Fibroblast of the aortic adventitia (primary cell): ENCODE measurements around the gene WDR70. TPM values are rescaled to one million over a fixed set of nuclear protein-coding genes. Genes with fewer than 3 reads are reported as not detected.
"Not testable (repeated sequence)": the region's sequence is repeated elsewhere in the genome, so short reads cannot be mapped to it uniquely, and the experiment has no call there.

Experiments
- DNase-seq: peaks from one replicate; pipeline ENCODE4 v3.0.0-alpha.2; 2010; ENCODE audit warnings: low read depth
- H3K4me3 ChIP-seq: 2 replicates; pipeline ENCODE4 v1.5.1; 2011; ENCODE audit warnings: low read depth, mild to moderate bottlenecking, control low read depth, low read length, moderate library complexity
- CTCF ChIP-seq: IDR thresholded peaks from 2 replicates; pipeline ENCODE4 v1.5.1; 2011; ENCODE audit warnings: mild to moderate bottlenecking, low read length, control low read depth, inconsistent platforms; ENCODE audit not compliant: insufficient read depth
- total RNA-seq: library from RNA; depleted of rRNA; stranded (reverse); fragments of >200 nt; gene quantifications from 2 replicates; pipeline ENCODE4 v1.2.3, GENCODE V29; 2012; ENCODE audit warnings: low replicate concordance

WDR70 gene
- total RNA-seq, 1 donor = 24.6 TPM

GRCh38 chr5:37464581-37464980 is 85.5 kb downstream of the WDR70 start:
- peak; percentile 22 for DNase-seq
- H3K4me3 ChIP-seq = not testable (repeated sequence)
- TF ChIP-seq CTCF = peak; percentile 14

DNA sequence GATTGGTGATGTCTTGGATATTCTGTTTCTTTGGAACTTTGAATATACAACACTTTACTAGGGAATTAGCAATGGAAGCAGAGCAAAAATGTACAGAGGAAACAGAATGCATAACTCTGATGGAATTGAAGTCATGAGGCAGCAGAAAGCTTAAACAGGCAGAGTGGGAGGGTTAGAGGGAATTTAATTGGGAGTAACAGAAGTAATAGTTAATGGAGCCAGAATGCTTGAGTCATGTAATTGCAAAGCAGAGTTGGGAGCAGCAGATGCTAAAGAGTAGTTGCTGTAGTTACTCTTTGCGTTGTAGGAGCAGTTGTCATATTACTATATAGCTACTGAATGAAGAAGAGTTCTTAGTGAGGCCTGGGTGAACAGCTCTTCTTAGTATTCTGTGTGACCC is 90.3 kb downstream of the WDR70 start:
- not testable (repeated sequence) for H3K4me3 ChIP-seq, DNase-seq

GRCh38 chr5:37471666-37472197 is 92.6 kb downstream of the WDR70 start:
- no peak for DNase-seq
- no peak overlapping the region for H3K4me3 ChIP-seq
- TF ChIP-seq CTCF = no peak

DNA sequence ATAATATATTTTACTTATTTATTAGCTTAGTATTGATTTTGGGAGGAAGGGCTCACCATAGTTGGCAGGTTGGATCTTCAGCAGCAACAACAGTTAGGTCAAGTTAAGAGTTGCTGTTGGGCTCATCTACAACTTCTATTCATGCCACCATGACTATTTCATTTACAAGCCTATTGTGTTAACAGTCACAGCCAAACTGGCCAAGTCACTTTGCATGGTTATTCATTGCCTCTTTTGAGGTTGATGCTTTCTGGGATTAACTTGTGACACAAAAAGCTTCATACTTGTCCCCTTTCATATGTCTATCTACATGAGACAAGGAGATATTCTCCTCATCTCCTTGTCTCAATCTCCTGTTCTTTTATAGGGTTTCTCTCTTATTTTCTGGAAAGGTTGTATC is 98.3 kb downstream of the WDR70 start:
- no peak for DNase-seq
- TF ChIP-seq CTCF = no peak
- H3K4me3 ChIP-seq = no peak overlapping the region

- no peak for TF ChIP-seq CTCF
- H3K4me3 ChIP-seq = no peak overlapping the region
- DNase-seq = no peak
Observed at GRCh38 chr5:37478121-37478894, 99.2 kb downstream of the WDR70 start.

DNA sequence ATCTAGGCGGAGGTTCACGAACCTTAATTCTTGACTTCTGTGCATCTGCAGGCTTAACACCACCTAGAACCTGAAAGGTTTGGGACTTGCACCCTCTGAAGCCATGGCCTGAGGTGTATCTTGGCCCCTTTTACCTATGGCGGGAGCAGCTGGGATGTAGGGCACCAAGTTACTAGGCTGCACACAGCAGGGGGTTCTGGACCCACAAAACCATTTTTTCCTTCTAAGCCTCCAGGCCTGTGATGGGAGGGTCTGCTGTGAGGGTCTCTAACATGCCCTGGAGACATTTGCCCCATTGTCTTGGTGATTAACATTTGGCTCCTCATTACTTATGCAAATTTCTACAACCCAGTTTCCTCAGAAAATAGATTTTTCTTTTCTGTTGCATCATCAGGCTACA is 102.3 kb downstream of the WDR70 start:
- not testable (repeated sequence) for H3K4me3 ChIP-seq, DNase-seq

GRCh38 chr5:37490120-37490810 is 111.1 kb downstream of the WDR70 start:
- H3K4me3 ChIP-seq = no peak overlapping the region
- no peak for DNase-seq
- no peak for TF ChIP-seq CTCF
